HepG2 (cell line): Measurements from ENCODE around the gene HNRNPAB. TPM values are rescaled to one million over a fixed set of nuclear protein-coding genes. Genes with fewer than 3 reads are reported as not detected.

Source experiments
- CEBPG ChIP-seq: IDR thresholded peaks from 2 replicates; pipeline ENCODE4 v1.6.1; 2016
- ELF3 ChIP-seq: IDR thresholded peaks from 2 replicates; pipeline ENCODE4 v1.6.1; 2016; ENCODE audit warnings: missing genetic modification reagents, missing compliant biosample characterization
- HES4 ChIP-seq: sonication (generic); formaldehyde crosslinking; IDR thresholded peaks from 2 replicates; pipeline ENCODE4 v1.9.0; 2021; ENCODE audit warnings: mild to moderate bottlenecking, missing genetic modification reagents, borderline replicate concordance
- MED1 ChIP-seq: sonication (generic); formaldehyde crosslinking; IDR thresholded peaks from 2 replicates; pipeline ENCODE4 v1.4.0; 2020; ENCODE audit warnings: missing genetic modification reagents
- MED8 ChIP-seq: sonication (generic); formaldehyde crosslinking; IDR thresholded peaks from 2 replicates; pipeline ENCODE4 v1.8.1; 2023; ENCODE audit warnings: mild to moderate bottlenecking, missing genetic modification reagents; ENCODE audit not compliant: insufficient replicate concordance
- NFKB2 ChIP-seq: sonication (generic); formaldehyde crosslinking; IDR thresholded peaks from 2 replicates; pipeline ENCODE4 v1.4.0; 2020; ENCODE audit warnings: missing genetic modification reagents, borderline replicate concordance
- SIX4 ChIP-seq: sonication (generic); formaldehyde crosslinking; IDR thresholded peaks from 2 replicates; pipeline ENCODE4 v1.4.0; 2020; ENCODE audit warnings: missing genetic modification reagents
- SMARCC2 ChIP-seq: fragments of 450-650 bp; IDR thresholded peaks from 2 replicates; pipeline ENCODE4 v1.6.1; 2017; ENCODE audit warnings: antibody characterized with exemption, mild to moderate bottlenecking
- TCF7 ChIP-seq: sonication (generic); IDR thresholded peaks from 2 replicates; pipeline ENCODE4 v1.6.1; 2016; ENCODE audit warnings: antibody characterized with exemption, low read depth
- THAP9 ChIP-seq: sonication (generic); formaldehyde crosslinking; IDR thresholded peaks from 2 replicates; pipeline ENCODE4; 2020; ENCODE audit warnings: missing genetic modification reagents, mild to moderate bottlenecking, borderline replicate concordance
- WIZ ChIP-seq: sonication (generic); formaldehyde crosslinking; IDR thresholded peaks from 2 replicates; pipeline ENCODE4 v1.5.1; 2020; ENCODE audit warnings: mild to moderate bottlenecking, missing genetic modification reagents
- ZFY ChIP-seq: sonication (generic); formaldehyde crosslinking; IDR thresholded peaks from 2 replicates; pipeline ENCODE4 v1.4.0; 2020; ENCODE audit warnings: missing genetic modification reagents
- ZNF121 ChIP-seq: sonication (generic); formaldehyde crosslinking; IDR thresholded peaks from 2 replicates; pipeline ENCODE4 v1.5.0; 2020; ENCODE audit warnings: mild to moderate bottlenecking, missing genetic modification reagents
- ZNF235 ChIP-seq: sonication (generic); formaldehyde crosslinking; IDR thresholded peaks from 2 replicates; pipeline ENCODE4 v1.8.1; 2023; ENCODE audit warnings: mild to moderate bottlenecking, missing genetic modification reagents, borderline replicate concordance
- ZNF670 ChIP-seq: sonication (generic); formaldehyde crosslinking; IDR thresholded peaks from 2 replicates; pipeline ENCODE4 v1.8.0; 2022; ENCODE audit warnings: mild to moderate bottlenecking, missing genetic modification reagents, borderline replicate concordance
- ZNF672 ChIP-seq: sonication (generic); formaldehyde crosslinking; IDR thresholded peaks from 2 replicates; pipeline ENCODE4 v1.8.1; 2022; ENCODE audit warnings: missing genetic modification reagents
- ZNF703 ChIP-seq: sonication (generic); formaldehyde crosslinking; IDR thresholded peaks from 2 replicates; pipeline ENCODE4 v1.5.1; 2020; ENCODE audit warnings: missing genetic modification reagents, mild to moderate bottlenecking, moderate library complexity, borderline replicate concordance
- ZNF790 ChIP-seq: sonication (generic); formaldehyde crosslinking; IDR thresholded peaks from 2 replicates; pipeline ENCODE4 v1.8.0; 2022; ENCODE audit warnings: missing genetic modification reagents, mild to moderate bottlenecking, borderline replicate concordance
- polyA plus RNA-seq, 8 experiments: library from polyadenylated mRNA; depleted of rRNA in 3 of 8; stranded (reverse) in 7 of 8; unstranded in 1 of 8; fragments of >200 nt; fragmentation: Illumina TruSeq in 4 of 8; extraction: Trizol in 4 of 8; gene quantifications; 2 replicates each; pipeline versions ENCODE4 v1.2.1 to v1.2.3, GENCODE V29; 2011 to 2016; ENCODE audit warnings: low read depth in 4 of 8, missing spikeins in 1 of 8, mixed read lengths in 1 of 8; ENCODE audit not compliant: insufficient read depth in 1 of 8
- total RNA-seq, 5 experiments: library from RNA; depleted of rRNA; stranded (reverse); fragments of >200 nt; fragmentation: Illumina TruSeq; extraction: Trizol; gene quantifications; 2 replicates each; pipeline ENCODE4 v1.2.3, GENCODE V29; 2016; ENCODE audit warnings: low read depth in 1 of 5
- TF ChIP-seq, protein P1 (sequence below): sonication (generic); formaldehyde crosslinking; IDR thresholded peaks from 2 replicates; pipeline ENCODE4 v1.4.0; 2020; ENCODE audit warnings: missing genetic modification reagents, low read depth, mild to moderate bottlenecking, borderline replicate concordance
- TF ChIP-seq, protein P2 (sequence below): IDR thresholded peaks from 2 replicates; pipeline ENCODE4 v1.6.1; 2016; ENCODE audit warnings: mild to moderate bottlenecking, missing biosample characterization, missing genetic modification reagents
- TF ChIP-seq, protein P3 (sequence below): IDR thresholded peaks from 2 replicates; pipeline ENCODE4 v1.4.0; 2020; ENCODE audit warnings: mild to moderate bottlenecking, missing genetic modification reagents

The HNRNPAB gene
- total and polyA plus RNA-seq, 2 of the 13 experiments (the other 11 are each of a cell fraction or from before 2014, with no cell fraction given) = 62.6 to 111 TPM

DNA sequence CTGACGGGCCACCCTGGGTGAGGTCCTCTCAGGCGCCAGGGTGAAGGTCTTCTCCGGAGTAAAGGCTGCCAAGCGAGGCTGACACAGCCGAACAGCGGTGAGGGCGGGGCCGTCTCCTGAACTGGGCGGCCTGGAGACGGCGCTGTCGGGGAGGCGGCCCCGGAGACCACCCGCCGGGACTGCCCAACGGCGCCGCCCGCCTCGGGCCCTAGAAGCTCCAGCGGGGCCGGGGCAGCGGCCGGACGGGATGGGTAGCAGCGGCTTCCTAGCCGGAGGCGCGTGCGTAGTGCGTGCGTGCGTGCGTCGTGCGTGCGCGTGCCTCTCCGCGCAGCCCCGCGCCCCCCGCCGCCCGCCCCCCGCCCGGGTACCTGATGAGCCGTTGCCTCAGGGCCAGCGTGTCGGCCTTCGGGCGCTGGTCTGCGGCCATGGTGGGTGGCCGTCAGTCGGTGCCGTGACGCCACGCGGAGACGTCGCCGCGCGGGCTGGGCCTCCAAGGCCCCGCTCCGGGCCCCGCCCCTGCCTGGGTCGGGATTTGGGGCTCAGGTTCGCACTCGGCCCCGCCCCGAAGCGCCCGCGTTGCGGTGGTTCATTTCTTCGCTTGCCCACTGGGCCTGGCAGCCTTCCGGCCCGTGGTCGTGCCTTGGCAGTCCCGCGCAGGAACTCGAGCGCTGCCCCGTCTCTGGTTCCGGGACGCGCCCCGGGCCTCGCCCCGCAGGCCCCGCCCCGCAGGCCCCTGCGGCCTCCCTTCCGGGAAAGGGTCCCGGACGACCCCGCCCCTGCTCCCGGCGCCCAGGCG, 28.0 kb downstream of the HNRNPAB start, which contains the start of gene PHYKPL (continued):
- 0 out of 2 replicates have a peak, but pooled peaks have one; percentile 66 for TF ChIP-seq ZNF672
- TF ChIP-seq NFKB2 (CRISPR knock-in tag) = no peak
- no peak for TF ChIP-seq TCF7
- TF ChIP-seq SMARCC2 = no peak
- TF ChIP-seq CEBPG (CRISPR knock-in tag) = no peak
- peak; percentile 70; the same call in 1 of the 2 replicates for TF ChIP-seq ZNF235 (CRISPR knock-in tag)
- TF ChIP-seq, protein P1, sequence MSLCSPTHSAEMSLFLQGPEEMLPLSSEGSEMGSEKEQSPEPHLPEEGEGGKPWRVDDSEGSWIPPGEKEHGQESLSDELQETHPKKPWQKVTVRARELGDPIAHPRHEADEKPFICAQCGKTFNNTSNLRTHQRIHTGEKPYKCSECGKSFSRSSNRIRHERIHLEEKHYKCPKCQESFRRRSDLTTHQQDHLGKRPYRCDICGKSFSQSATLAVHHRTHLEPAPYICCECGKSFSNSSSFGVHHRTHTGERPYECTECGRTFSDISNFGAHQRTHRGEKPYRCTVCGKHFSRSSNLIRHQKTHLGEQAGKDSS = peak; percentile 9; the same call in 1 of the 2 replicates
- TF ChIP-seq ZFY (CRISPR knock-in tag) = peak; percentile 94
- TF ChIP-seq, protein P2, sequence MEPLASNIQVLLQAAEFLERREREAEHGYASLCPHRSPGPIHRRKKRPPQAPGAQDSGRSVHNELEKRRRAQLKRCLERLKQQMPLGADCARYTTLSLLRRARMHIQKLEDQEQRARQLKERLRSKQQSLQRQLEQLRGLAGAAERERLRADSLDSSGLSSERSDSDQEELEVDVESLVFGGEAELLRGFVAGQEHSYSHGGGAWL (CRISPR knock-in tag) = no peak; the same call in 1 of the 2 replicates
- TF ChIP-seq ZNF670 (CRISPR knock-in tag) = no peak
- TF ChIP-seq THAP9 (CRISPR knock-in tag) = no peak
- TF ChIP-seq ZNF703 (CRISPR knock-in tag) = peak; percentile 35; the same call in 1 of the 2 replicates
- TF ChIP-seq ZNF121 = peak; percentile 99
- TF ChIP-seq, protein P3, sequence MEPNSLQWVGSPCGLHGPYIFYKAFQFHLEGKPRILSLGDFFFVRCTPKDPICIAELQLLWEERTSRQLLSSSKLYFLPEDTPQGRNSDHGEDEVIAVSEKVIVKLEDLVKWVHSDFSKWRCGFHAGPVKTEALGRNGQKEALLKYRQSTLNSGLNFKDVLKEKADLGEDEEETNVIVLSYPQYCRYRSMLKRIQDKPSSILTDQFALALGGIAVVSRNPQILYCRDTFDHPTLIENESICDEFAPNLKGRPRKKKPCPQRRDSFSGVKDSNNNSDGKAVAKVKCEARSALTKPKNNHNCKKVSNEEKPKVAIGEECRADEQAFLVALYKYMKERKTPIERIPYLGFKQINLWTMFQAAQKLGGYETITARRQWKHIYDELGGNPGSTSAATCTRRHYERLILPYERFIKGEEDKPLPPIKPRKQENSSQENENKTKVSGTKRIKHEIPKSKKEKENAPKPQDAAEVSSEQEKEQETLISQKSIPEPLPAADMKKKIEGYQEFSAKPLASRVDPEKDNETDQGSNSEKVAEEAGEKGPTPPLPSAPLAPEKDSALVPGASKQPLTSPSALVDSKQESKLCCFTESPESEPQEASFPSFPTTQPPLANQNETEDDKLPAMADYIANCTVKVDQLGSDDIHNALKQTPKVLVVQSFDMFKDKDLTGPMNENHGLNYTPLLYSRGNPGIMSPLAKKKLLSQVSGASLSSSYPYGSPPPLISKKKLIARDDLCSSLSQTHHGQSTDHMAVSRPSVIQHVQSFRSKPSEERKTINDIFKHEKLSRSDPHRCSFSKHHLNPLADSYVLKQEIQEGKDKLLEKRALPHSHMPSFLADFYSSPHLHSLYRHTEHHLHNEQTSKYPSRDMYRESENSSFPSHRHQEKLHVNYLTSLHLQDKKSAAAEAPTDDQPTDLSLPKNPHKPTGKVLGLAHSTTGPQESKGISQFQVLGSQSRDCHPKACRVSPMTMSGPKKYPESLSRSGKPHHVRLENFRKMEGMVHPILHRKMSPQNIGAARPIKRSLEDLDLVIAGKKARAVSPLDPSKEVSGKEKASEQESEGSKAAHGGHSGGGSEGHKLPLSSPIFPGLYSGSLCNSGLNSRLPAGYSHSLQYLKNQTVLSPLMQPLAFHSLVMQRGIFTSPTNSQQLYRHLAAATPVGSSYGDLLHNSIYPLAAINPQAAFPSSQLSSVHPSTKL (CRISPR knock-in tag) = no peak; the same call in 1 of the 2 replicates
- no peak for TF ChIP-seq WIZ (CRISPR knock-in tag)
- TF ChIP-seq MED8 = peak; percentile 65
- peak; percentile 53; the same call in 1 of the 2 replicates for TF ChIP-seq HES4 (CRISPR knock-in tag)
- TF ChIP-seq ZNF790 (CRISPR knock-in tag) = no peak
- no peak for TF ChIP-seq MED1
- TF ChIP-seq ELF3 (CRISPR knock-in tag) = peak; percentile 64
- TF ChIP-seq SIX4 (CRISPR knock-in tag) = no peak; the same call in 1 of the 2 replicates
